HCT116 (cell line): Measurements from ENCODE around the gene ACAN. TPM values are rescaled to one million over a fixed set of nuclear protein-coding genes. Genes with fewer than 3 reads are reported as not detected.

Source experiments
- ATAC-seq: fragments of 200-7000 bp; cut with Tn5 transposase; 2 replicates; pipeline ENCODE4 v1.9.1; 2020; ENCODE audit warnings: mild to moderate bottlenecking, moderate library complexity
- BruUV-seq: library from RNA; stranded (reverse); fragments of 400-500 nt; replicated peaks from 2 replicates; lab custom pipeline; 2021; lab: Mats Ljungman, UMichigan
- CTCF ChIA-PET: fragments of 300-600 bp; sonication (Branson Sonifier 250); formaldehyde crosslinking; loops from one replicate; lab custom pipeline; 2021; ENCODE audit warnings: antibody characterized with exemption; lab: Charles Lee
- POLR2A ChIA-PET: fragments of 300-600, 350-600 bp; sonication (Branson Sonifier 250); formaldehyde crosslinking; loops from one replicate; lab custom pipeline; 2021; ENCODE audit warnings: antibody characterized with exemption; lab: Charles Lee
- RAD21 ChIA-PET, 2 experiments: fragments of 300-600 bp; sonication (Branson Sonifier 250); formaldehyde crosslinking; loops; one replicate each; lab custom pipeline; 2023; ENCODE audit warnings: low total read pairs in 2 of 2; ENCODE audit not compliant: uncharacterized antibody in 2 of 2, unreplicated experiment in 2 of 2, low non-redundant PET in 1 of 2; lab: Charles Lee
- DNase-seq: peaks from one replicate; pipeline ENCODE4 v3.0.0-alpha.2; 2010; ENCODE audit warnings: low read depth, low spot score
- H2AFZ ChIP-seq: fragments of 200-600 bp; shearing (Covaris generic), sonication (generic); 2 replicates; pipeline ENCODE4 v1.6.1; 2017; ENCODE audit warnings: low read depth, mixed run types, mixed read lengths, antibody characterized with exemption, low read length; ENCODE audit not compliant: poor library complexity, severe bottlenecking
- H3K27ac ChIP-seq: 2 replicates; pipeline ENCODE4 v1.5.1; 2012; ENCODE audit warnings: low read depth, low read length
- H3K27me3 ChIP-seq: fragments of 200-600 bp; sonication (generic); 2 replicates; pipeline ENCODE4 v1.6.1; 2016; ENCODE audit warnings: mixed run types, low read length, mixed read lengths; ENCODE audit not compliant: insufficient read depth
- H3K36me3 ChIP-seq, 2 experiments: fragments of 200-500 bp in 1 of 2; fragments of 200-600 bp in 1 of 2; sonication (Bioruptor generic) in 1 of 2; sonication (generic) in 1 of 2; 2 replicates each; pipeline versions ENCODE4 v1.5.1 to v1.6.1; 2014 to 2016; ENCODE audit warnings: low read length in 2 of 2, inconsistent platforms in 1 of 2, mixed read lengths in 1 of 2, mixed run types in 1 of 2; ENCODE audit not compliant: insufficient read depth in 2 of 2, control insufficient read depth in 1 of 2
- H3K4me1 ChIP-seq, 2 experiments: fragments of 200-600 bp in 1 of 2; sonication (generic) in 1 of 2; 2 replicates each; pipeline versions ENCODE4 v1.5.1 to v1.6.1; 2012 to 2017; ENCODE audit warnings: low read length in 2 of 2, inconsistent platforms in 1 of 2, mild to moderate bottlenecking in 1 of 2, mixed read lengths in 1 of 2, mixed run types in 1 of 2, moderate library complexity in 1 of 2; ENCODE audit not compliant: insufficient read depth in 2 of 2, control insufficient read depth in 1 of 2
- H3K4me2 ChIP-seq: fragments of 200-600 bp; sonication (generic); 2 replicates; pipeline ENCODE4 v1.6.1; 2017; ENCODE audit warnings: mixed run types, low read length, mixed read lengths
- H3K4me3 ChIP-seq, 2 experiments: fragments of 200-600 bp in 1 of 2; sonication (generic) in 1 of 2; replicated peaks in 1 of 2; 2 replicates each; pipeline ENCODE4 v1.5.1; 2011 to 2016; ENCODE audit warnings: low read length in 2 of 2, control low read depth in 1 of 2, low read depth in 1 of 2, mild to moderate bottlenecking in 1 of 2, mixed read lengths in 1 of 2, mixed run types in 1 of 2
- H3K79me2 ChIP-seq: fragments of 200-600 bp; sonication (generic); 2 replicates; pipeline ENCODE4 v1.6.1; 2017; ENCODE audit warnings: mild to moderate bottlenecking, mixed run types, low read length, moderate library complexity, mixed read lengths; ENCODE audit not compliant: insufficient read depth
- H3K9ac ChIP-seq: fragments of 200-600 bp; sonication (generic); 2 replicates; pipeline ENCODE4 v1.6.1; 2016; ENCODE audit warnings: low read length, mixed read lengths
- H3K9me2 ChIP-seq: fragments of 200-600 bp; sonication (generic), shearing (Covaris generic); 2 replicates; pipeline ENCODE4 v1.6.1; 2017; ENCODE audit warnings: mixed run types, mild to moderate bottlenecking, moderate library complexity; ENCODE audit not compliant: insufficient read depth
- H3K9me3 ChIP-seq, 2 experiments: fragments of 200-500 bp in 1 of 2; fragments of 200-600 bp in 1 of 2; sonication (Bioruptor generic) in 1 of 2; sonication (generic) in 1 of 2; 2 replicates each; pipeline ENCODE4 v1.6.1; 2014 to 2017; ENCODE audit warnings: low read length in 2 of 2, mixed read lengths in 2 of 2, inconsistent platforms in 1 of 2, low read depth in 1 of 2, mild to moderate bottlenecking in 1 of 2, mixed run types in 1 of 2, moderate library complexity in 1 of 2; ENCODE audit not compliant: control insufficient read depth in 1 of 2, insufficient read depth in 1 of 2
- H4K20me1 ChIP-seq: fragments of 200-600 bp; sonication (generic), shearing (Covaris generic); 2 replicates; pipeline ENCODE4 v1.6.1; 2017; ENCODE audit warnings: mixed run types, mild to moderate bottlenecking, moderate library complexity; ENCODE audit not compliant: insufficient read depth
- ATF3 ChIP-seq: IDR thresholded peaks from 2 replicates; pipeline ENCODE4 v1.6.1; 2012
- CEBPB ChIP-seq: IDR thresholded peaks from 2 replicates; pipeline ENCODE4 v1.6.1; 2012; ENCODE audit warnings: low read depth
- CTCF ChIP-seq, 3 experiments: fragments of 200-600 bp in 1 of 3; sonication (generic) in 1 of 3; IDR thresholded peaks in 2 of 3; conservative IDR thresholded peaks in 1 of 3; 2 replicates each; pipeline ENCODE4 v1.5.1; 2012 to 2017; ENCODE audit warnings: low read depth in 2 of 3, low read length in 2 of 3, antibody characterized with exemption in 1 of 3, borderline replicate concordance in 1 of 3, control low read depth in 1 of 3, mild to moderate bottlenecking in 1 of 3, mixed read lengths in 1 of 3, mixed run types in 1 of 3, moderate library complexity in 1 of 3; ENCODE audit not compliant: insufficient read depth in 1 of 3
- EZH2 ChIP-seq: fragments of 200-600 bp; sonication (generic); IDR thresholded peaks from 2 replicates; pipeline ENCODE4 v1.6.1; 2017; ENCODE audit warnings: antibody characterized with exemption, mixed run types
- EZH2phosphoT487 ChIP-seq: fragments of 200-600 bp; IDR thresholded peaks from 2 replicates; pipeline ENCODE4 v1.6.1; 2018; ENCODE audit warnings: antibody characterized with exemption, borderline replicate concordance
- JUND ChIP-seq: IDR thresholded peaks from 2 replicates; pipeline ENCODE4 v1.6.1; 2012
- MAX ChIP-seq: IDR thresholded peaks from 2 replicates; pipeline ENCODE4 v1.6.1; 2012
- POLR2AphosphoS5 ChIP-seq: IDR thresholded peaks from 2 replicates; pipeline ENCODE4 v1.6.1; 2011; ENCODE audit warnings: mild to moderate bottlenecking, low read depth, low read length, moderate library complexity
- SIN3A ChIP-seq: IDR thresholded peaks from 2 replicates; pipeline ENCODE4 v1.6.1; 2012; ENCODE audit warnings: low read depth
- SP1 ChIP-seq: IDR thresholded peaks from 2 replicates; pipeline ENCODE4 v1.6.1; 2012; ENCODE audit warnings: low read depth
- SRF ChIP-seq: IDR thresholded peaks from 2 replicates; pipeline ENCODE4 v1.6.1; 2012; ENCODE audit warnings: low read depth
- ZFX ChIP-seq: fragments of 450-650 bp; IDR thresholded peaks from 2 replicates; pipeline ENCODE4 v1.6.1; 2017
- intact Hi-C: fragments of 100-400 bp; cut with micrococcal nuclease; formaldehyde crosslinking; loops from 2 replicates; pipeline ENCODE4 v1.10.0; 2022
- total RNA-seq: library from RNA; stranded (reverse); gene quantifications from one replicate; pipeline ENCODE4 v1.2.1, GENCODE V29; 2021; ENCODE audit not compliant: unreplicated experiment

ACAN gene
- total RNA-seq, 1 experiment from 2014 or later, result not detected

- Histone ChIP-seq H3K4me2 (no peak overlapping the region), H2AFZ (no peak overlapping the region), H3K36me3 (no peaks in the 10 kb centered on the region)
- POLR2A ChIA-PET, result no interaction called here
- ATAC-seq, result no peak
- BruUV-seq, result no TSS peak
- TF ChIP-seq SRF, result no peak
- TF ChIP-seq SIN3A, result no peak
- TF ChIP-seq ZFX, result no peak
- no peak for TF ChIP-seq CTCF (IDR thresholded peaks at IDR 0.05 in 2 of 3, conservative IDR thresholded peaks at IDR 0.05 in 1 of 3; ENCODE audit: borderline replicate concordance in 1 of 3, insufficient read depth in 1 of 3, low read depth in 2 of 3, low read length in 2 of 3)
- no peak for TF ChIP-seq JUND
- TF ChIP-seq SP1, result no peak
- TF ChIP-seq POLR2AphosphoS5, result no peak
- no peak for TF ChIP-seq EZH2phosphoT487
- no peak for TF ChIP-seq MAX
- TF ChIP-seq EZH2, result no peak
- TF ChIP-seq CEBPB, result no peak
- TF ChIP-seq ATF3, result no peak
- TF ChIP-seq, all 23 proteins: peak for 0
- Histone ChIP-seq H3K27me3 (peaks cover 26% of the 10 kb centered on the region), H4K20me1 (no peaks in the 10 kb centered on the region), H3K27ac (no peak overlapping the region), H3K4me3 (no peak overlapping the region), H3K4me1 (no peaks in the 10 kb centered on the region), H3K9ac (no peak overlapping the region), H3K9me3 (no peaks in the 10 kb centered on the region), H3K9me2 (no peaks in the 10 kb centered on the region), H3K79me2 (no peaks in the 10 kb centered on the region)
- ChIA-PET RAD21 (no interaction called here), CTCF (no interaction called here)
- no peak for DNase-seq
- intact Hi-C loops, result no loop called here
These were observed 11.6 kb upstream of the ACAN start for GRCh38 chr15:88791637-88792036.
